ENCODE results near the gene LHX8.

GRCh38 chr1:75115654-75116053 is 18.5 kb upstream of the LHX8 start:
- TF ChIP-seq EZH2 (IDR thresholded peaks at IDR 0.05; ENCODE audit: insufficient read depth, poor library complexity, severe bottlenecking) = no peak
- TF ChIP-seq EZH2phosphoT487 (IDR thresholded peaks at IDR 0.05; ENCODE audit: insufficient read depth, low read depth) = no peak

All from GM23248 (cell line).